ENCODE measurements around the gene RAP1A.

DNA sequence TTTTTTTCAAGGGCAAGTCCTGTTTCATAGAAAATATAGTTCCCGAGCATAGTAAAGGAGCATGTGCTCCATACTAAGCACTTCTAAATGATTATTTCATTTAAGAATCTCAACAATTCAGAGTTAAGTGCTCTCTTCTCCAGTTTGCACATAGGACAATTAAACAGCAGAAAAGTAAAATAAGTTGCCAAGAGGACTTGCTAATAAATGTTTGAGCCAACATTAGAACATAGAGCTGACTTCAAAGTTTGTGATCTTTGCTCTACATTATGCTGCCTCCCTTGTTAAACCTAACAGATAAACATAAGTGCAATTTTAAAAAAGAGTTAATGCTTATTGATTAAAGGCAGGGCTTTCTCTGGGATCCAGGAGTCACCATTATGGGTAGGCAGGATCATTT lies 23.8 kb upstream of the RAP1A start:
- TF ChIP-seq, protein P1, sequence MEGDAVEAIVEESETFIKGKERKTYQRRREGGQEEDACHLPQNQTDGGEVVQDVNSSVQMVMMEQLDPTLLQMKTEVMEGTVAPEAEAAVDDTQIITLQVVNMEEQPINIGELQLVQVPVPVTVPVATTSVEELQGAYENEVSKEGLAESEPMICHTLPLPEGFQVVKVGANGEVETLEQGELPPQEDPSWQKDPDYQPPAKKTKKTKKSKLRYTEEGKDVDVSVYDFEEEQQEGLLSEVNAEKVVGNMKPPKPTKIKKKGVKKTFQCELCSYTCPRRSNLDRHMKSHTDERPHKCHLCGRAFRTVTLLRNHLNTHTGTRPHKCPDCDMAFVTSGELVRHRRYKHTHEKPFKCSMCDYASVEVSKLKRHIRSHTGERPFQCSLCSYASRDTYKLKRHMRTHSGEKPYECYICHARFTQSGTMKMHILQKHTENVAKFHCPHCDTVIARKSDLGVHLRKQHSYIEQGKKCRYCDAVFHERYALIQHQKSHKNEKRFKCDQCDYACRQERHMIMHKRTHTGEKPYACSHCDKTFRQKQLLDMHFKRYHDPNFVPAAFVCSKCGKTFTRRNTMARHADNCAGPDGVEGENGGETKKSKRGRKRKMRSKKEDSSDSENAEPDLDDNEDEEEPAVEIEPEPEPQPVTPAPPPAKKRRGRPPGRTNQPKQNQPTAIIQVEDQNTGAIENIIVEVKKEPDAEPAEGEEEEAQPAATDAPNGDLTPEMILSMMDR (IDR thresholded peaks at IDR 0.05; ENCODE audit: low read depth, low read length, missing input control) = no peak
- TF ChIP-seq, protein P2, sequence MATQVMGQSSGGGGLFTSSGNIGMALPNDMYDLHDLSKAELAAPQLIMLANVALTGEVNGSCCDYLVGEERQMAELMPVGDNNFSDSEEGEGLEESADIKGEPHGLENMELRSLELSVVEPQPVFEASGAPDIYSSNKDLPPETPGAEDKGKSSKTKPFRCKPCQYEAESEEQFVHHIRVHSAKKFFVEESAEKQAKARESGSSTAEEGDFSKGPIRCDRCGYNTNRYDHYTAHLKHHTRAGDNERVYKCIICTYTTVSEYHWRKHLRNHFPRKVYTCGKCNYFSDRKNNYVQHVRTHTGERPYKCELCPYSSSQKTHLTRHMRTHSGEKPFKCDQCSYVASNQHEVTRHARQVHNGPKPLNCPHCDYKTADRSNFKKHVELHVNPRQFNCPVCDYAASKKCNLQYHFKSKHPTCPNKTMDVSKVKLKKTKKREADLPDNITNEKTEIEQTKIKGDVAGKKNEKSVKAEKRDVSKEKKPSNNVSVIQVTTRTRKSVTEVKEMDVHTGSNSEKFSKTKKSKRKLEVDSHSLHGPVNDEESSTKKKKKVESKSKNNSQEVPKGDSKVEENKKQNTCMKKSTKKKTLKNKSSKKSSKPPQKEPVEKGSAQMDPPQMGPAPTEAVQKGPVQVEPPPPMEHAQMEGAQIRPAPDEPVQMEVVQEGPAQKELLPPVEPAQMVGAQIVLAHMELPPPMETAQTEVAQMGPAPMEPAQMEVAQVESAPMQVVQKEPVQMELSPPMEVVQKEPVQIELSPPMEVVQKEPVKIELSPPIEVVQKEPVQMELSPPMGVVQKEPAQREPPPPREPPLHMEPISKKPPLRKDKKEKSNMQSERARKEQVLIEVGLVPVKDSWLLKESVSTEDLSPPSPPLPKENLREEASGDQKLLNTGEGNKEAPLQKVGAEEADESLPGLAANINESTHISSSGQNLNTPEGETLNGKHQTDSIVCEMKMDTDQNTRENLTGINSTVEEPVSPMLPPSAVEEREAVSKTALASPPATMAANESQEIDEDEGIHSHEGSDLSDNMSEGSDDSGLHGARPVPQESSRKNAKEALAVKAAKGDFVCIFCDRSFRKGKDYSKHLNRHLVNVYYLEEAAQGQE (IDR thresholded peaks at IDR 0.05) = no peak
- TF ChIP-seq EGR1 (IDR thresholded peaks at IDR 0.05; ENCODE audit: low read depth in 2 of 2) (no peak), NR2F2 (IDR thresholded peaks at IDR 0.05) (no peak), RAD21 (IDR thresholded peaks at IDR 0.05) (no peak), GABPA (IDR thresholded peaks at IDR 0.05 in 1 of 2, conservative IDR thresholded peaks at IDR 0.05 in 1 of 2) (no peak), YY1 (IDR thresholded peaks at IDR 0.05) (no peak), ATF3 (IDR thresholded peaks at IDR 0.05) (no peak), SP1 (IDR thresholded peaks at IDR 0.05) (no peak), JUND (IDR thresholded peaks at IDR 0.05) (no peak), RXRA (IDR thresholded peaks at IDR 0.05) (no peak), MAX (IDR thresholded peaks at IDR 0.05) (no peak), TAF1 (conservative IDR thresholded peaks at IDR 0.05) (no peak)
- TF ChIP-seq, protein P3, sequence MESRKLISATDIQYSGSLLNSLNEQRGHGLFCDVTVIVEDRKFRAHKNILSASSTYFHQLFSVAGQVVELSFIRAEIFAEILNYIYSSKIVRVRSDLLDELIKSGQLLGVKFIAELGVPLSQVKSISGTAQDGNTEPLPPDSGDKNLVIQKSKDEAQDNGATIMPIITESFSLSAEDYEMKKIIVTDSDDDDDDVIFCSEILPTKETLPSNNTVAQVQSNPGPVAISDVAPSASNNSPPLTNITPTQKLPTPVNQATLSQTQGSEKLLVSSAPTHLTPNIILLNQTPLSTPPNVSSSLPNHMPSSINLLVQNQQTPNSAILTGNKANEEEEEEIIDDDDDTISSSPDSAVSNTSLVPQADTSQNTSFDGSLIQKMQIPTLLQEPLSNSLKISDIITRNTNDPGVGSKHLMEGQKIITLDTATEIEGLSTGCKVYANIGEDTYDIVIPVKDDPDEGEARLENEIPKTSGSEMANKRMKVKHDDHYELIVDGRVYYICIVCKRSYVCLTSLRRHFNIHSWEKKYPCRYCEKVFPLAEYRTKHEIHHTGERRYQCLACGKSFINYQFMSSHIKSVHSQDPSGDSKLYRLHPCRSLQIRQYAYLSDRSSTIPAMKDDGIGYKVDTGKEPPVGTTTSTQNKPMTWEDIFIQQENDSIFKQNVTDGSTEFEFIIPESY (IDR thresholded peaks at IDR 0.05) = no peak

All from liver (tissue), 3 donors.